Thoracic aorta (tissue), 2 donors: ENCODE measurements around the gene CCNQ. TPM values are rescaled to one million over a fixed set of nuclear protein-coding genes. Genes with fewer than 3 reads are reported as not detected.
A peak's percentile ranks its signal among the peaks of the same experiment; 100 is the strongest.

Source experiments
- ATAC-seq: fragments of 150-250 bp; one replicate; pipeline ENCODE4 v1.8.0; 2017; ENCODE audit warnings: low read depth; ENCODE audit not compliant: insufficient number of reproducible peaks, low FRiP score
- DNase-seq: peaks from one replicate; pipeline ENCODE4 v3.0.0-alpha.2; 2020; ENCODE audit warnings: low spot score
- H3K27ac ChIP-seq, 2 donors: fragments of 200-600 bp; sonication (generic); 1 replicate in 1 of 2; 2 replicates in 1 of 2; pipeline ENCODE4 v1.5.1; 2016; ENCODE audit warnings: mild to moderate bottlenecking in 2 of 2, moderate library complexity in 2 of 2
- H3K27me3 ChIP-seq: fragments of 200-600 bp; sonication (generic); replicated peaks from 2 replicates; pipeline ENCODE4 v1.6.0; 2016; ENCODE audit warnings: mild to moderate bottlenecking; ENCODE audit not compliant: insufficient read depth
- H3K36me3 ChIP-seq: fragments of 200-600 bp; sonication (generic); one replicate; pipeline ENCODE4 v1.5.1; 2016
- H3K4me1 ChIP-seq, 2 donors: fragments of 200-600 bp; sonication (generic); 1 replicate in 1 of 2; 2 replicates in 1 of 2; pipeline versions ENCODE4 v1.5.1 to v1.6.0; 2016; ENCODE audit warnings: low read depth in 2 of 2, mild to moderate bottlenecking in 1 of 2; ENCODE audit not compliant: control insufficient read depth in 1 of 2
- H3K4me3 ChIP-seq: fragments of 200-600 bp; sonication (generic); 2 replicates; pipeline ENCODE4 v1.5.1; 2016; ENCODE audit warnings: mild to moderate bottlenecking
- H3K9me3 ChIP-seq: fragments of 200-600 bp; sonication (generic); 2 replicates; pipeline ENCODE4 v1.5.1; 2016
- CTCF ChIP-seq: fragments of 200-600 bp; sonication (generic); IDR thresholded peaks from one replicate; pipeline ENCODE4 v1.5.1; 2019; ENCODE audit warnings: antibody characterized with exemption
- total RNA-seq, 2 donors: library from RNA; depleted of rRNA; stranded (reverse); fragments of >200 nt; gene quantifications; one replicate each; pipeline versions ENCODE4 v1.1.0 to v1.2.3, GENCODE V29; 2016

Gene CCNQ
- total RNA-seq, 2 donors from 2014 or later: 27.2 to 36.3 TPM

DNA sequence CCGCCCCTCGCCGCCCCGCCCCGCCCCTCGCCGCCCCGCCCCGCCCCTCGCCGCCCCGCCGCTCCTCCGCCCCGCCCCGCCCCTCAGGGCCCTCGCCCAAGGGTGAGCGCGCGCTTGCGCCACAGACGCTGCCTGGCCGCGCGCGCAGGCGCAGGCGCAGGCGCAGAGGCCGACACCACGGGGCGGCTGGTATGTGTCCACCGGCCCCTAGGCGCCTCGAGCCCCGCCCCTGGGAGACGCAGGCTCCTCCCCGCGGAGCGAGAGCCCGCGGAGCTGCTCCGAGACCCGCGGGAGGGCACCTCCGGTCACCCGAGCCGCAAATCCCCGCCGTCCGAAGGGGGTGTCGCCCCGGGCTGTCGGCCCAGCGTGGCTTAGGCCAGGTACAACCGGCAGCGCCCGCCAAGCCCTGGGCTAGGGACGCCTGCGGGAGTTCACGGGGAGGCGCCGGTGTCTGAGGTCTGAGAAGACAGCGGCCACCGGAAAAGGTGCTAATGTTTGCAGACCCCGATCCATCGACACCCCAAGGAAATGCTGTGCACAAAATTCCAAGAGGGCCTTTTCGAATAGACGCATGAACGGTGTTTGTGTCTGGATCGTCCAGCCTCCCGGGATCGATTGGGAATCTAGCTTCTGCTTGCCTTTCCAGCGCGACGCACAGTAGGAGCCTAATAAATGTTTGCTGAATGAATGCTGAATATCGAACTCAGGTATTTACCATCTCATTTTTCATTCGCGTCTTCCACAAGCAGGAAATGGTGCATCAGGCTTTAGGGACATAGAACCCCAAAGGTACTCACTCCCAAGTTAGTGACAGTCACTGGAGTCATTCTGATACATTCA, 473 bp upstream of the CCNQ start:
- H3K4me1 ChIP-seq: peaks cover 0 to 17% of the 10 kb centered on the region in 2 donors
- TF ChIP-seq CTCF: no peak
- no peaks in the 10 kb centered on the region for H3K36me3 ChIP-seq
- peak; percentile 83 for ATAC-seq
- H3K9me3 ChIP-seq: no peaks in the 10 kb centered on the region
- H3K27me3 ChIP-seq: no peaks in the 10 kb centered on the region
- H3K4me3 ChIP-seq: peak overlapping the region; percentile 81
- H3K27ac ChIP-seq: no peak overlapping the region
- DNase-seq: peak; percentile 23

- Histone ChIP-seq H3K27me3 (no peaks in the 10 kb centered on the region), H3K27ac (no peak overlapping the region)
- no peak for ATAC-seq
Observed at GRCh38 chrX:153596981-153597750, 1.8 kb downstream of the CCNQ start.

DNA sequence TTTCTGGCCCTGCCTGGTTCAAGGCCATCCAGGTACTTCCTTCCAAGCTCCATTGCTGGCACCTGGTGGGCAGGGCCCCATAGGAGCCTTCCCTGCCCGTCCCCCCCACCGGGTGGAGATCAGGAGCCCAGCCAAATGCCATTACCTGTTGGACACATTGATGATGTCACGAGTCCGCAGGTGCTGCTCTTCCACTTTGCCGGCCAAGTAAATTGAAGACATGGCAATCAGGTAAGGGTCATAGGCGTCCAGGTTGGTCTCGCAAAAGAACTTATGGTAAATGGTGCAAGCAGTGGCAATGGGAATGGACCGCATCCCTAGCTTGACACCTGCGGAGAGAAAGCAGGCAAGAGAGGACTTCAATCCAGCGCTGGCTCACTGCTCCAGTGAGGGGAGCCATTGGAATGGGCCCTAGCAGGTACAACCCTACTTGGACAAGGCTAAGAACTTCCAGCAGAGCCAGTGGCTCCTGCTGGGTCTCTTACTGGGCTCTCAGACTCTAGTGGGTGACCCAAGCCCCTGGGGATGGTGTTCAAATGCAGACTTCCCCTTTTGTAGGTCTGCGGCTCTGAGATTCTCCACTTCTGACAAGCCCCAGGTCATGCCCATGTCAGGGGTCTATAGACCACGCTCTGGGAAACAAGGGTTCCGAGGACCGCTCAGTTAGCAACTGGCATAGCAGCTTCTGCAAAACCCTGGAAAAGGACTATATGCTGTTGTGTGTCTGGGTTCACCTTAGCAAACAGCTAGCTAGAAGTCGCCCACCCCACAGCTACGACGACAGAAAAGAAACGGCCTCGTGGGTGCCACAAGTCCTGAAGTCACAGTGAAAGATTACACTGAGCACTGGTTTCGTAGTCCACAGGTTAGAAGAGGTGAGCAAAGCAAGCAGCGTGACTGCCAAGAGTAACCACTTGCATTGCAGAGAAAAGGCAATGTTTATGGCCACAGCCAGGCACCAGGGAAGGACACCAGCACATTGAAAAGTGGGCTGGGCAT, 2.8 kb downstream of the CCNQ start:
- Histone ChIP-seq H3K27ac (no peak overlapping the region), H3K4me3 (no peak overlapping the region), H3K4me1 (peaks cover 0 to 22% of the 10 kb centered on the region in 2 donors), H3K9me3 (no peaks in the 10 kb centered on the region), H3K36me3 (no peaks in the 10 kb centered on the region), H3K27me3 (no peaks in the 10 kb centered on the region)
- DNase-seq (no peak), ATAC-seq (no peak)
- TF ChIP-seq CTCF: no peak

More at GRCh38 chrX:153596981-153597750, 1.8 kb downstream of the CCNQ start:
- no peak for DNase-seq
- Histone ChIP-seq H3K4me3 (no peak overlapping the region), H3K4me1 (peaks cover 0 to 22% of the 10 kb centered on the region in 2 donors), H3K36me3 (no peaks in the 10 kb centered on the region), H3K9me3 (no peaks in the 10 kb centered on the region)
- TF ChIP-seq CTCF: no peak

GRCh38 chrX:153595387-153595786, 3.6 kb downstream of the CCNQ start:
- H3K27ac ChIP-seq: no peak overlapping the region
- H3K27me3 ChIP-seq: no peaks in the 10 kb centered on the region
- peaks cover 0 to 20% of the 10 kb centered on the region in 2 donors for H3K4me1 ChIP-seq
- no peak for TF ChIP-seq CTCF
- ATAC-seq (no peak), DNase-seq (no peak)
- no peaks in the 10 kb centered on the region for H3K9me3 ChIP-seq
- H3K4me3 ChIP-seq: no peak overlapping the region
- H3K36me3 ChIP-seq: no peaks in the 10 kb centered on the region
